HT1080 (cell line): ENCODE measurements around the gene CTDSPL. TPM values are rescaled to one million over a fixed set of nuclear protein-coding genes. Genes with fewer than 3 reads are reported as not detected.
A peak's percentile ranks its signal among the peaks of the same experiment; 100 is the strongest.

ENCODE experiments used
- DNase-seq: peaks from one replicate; pipeline ENCODE4 v3.0.0-alpha.2; 2015; ENCODE audit warnings: low read depth
- total RNA-seq: library from RNA; depleted of rRNA; stranded (reverse); fragments of >200 nt; shearing (Covaris generic); gene quantifications from 2 replicates; pipeline ENCODE4 v1.2.3, GENCODE V29; 2014

The CTDSPL gene
- total RNA-seq, 1 experiment from 2014 or later: 23.5 TPM

DNA sequence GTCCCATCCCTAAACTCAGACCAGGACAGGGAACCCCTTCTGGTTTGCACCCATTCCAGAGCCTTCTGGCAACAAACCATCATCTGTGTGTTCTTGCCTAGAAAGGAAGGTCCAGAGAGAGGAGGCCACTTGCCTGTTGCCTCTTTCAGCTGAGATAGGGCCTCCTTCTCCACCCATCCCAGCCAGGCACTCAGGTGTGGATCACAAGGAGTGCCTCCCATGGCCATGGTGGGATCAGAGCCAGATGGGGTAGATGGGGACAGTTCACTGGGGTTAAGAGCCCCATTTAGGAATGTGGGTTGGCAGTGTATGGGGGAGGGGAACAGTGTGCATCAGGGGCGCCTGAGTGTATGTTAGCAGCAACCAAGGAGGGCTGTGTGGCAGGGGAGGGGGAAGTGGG is 8.9 kb upstream of the CTDSPL start:
- DNase-seq: no peak

- DNase-seq: no peak
Observed at GRCh38 chr3:37853691-37854413, 7.8 kb upstream of the CTDSPL start.

GRCh38 chr3:37855363-37855970 is 6.2 kb upstream of the CTDSPL start:
- peak; percentile 61 for DNase-seq

- DNase-seq: no peak
Observed at GRCh38 chr3:37856381-37856780, 5.3 kb upstream of the CTDSPL start.

DNA sequence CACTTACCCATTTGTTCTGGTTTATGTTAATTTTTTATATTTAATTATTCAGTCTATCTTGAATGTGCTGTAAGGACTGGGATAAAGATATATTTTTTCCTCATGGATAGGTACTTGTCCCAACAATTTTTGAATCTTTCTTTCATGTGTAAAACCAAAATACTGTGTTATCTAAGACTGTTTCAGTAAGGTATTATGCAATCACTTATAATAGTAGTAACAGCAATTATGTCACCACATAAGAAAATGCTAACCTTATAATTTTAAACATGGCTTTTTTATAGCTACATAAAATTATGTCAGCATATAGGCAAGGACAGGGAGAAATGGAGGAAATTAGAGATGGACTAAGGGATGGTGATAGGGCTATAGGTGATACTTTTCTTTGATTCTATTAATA is 2.9 kb upstream of the CTDSPL start:
- no peak for DNase-seq

DNA sequence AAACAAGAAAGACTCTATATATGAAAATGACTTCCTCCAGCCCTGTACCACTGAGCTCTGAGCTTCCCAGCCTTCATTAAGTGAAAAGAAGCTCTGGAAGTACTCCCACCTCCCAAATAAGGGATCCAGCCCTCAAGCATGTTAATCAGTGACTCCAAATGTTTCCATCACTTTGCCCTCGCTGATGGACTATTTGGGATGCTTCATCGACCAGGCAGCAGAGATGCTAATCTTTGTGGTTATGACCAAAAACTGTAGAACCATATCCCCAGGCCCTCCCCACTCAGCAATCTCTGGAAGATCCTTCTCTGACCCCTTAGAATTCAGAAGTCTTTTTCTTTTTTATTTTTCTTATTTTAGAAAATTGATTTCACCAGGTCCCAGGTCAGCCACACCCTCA is 2.3 kb upstream of the CTDSPL start:
- no peak for DNase-seq

DNA sequence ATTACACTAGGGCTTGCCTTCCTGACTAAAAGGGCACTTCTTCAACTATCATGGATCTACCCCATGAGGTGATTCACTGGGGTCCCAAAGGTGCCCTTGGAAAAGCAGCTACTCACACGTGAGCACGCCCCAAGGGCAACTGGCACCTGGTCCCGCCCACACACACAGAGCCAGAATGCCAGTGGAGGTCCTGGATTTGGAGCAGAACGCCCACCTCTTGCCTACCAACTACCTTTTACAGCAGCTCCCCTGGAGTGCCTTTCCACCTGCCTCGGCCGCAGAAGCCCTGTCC is 1.8 kb upstream of the CTDSPL start:
- DNase-seq: no peak

DNA sequence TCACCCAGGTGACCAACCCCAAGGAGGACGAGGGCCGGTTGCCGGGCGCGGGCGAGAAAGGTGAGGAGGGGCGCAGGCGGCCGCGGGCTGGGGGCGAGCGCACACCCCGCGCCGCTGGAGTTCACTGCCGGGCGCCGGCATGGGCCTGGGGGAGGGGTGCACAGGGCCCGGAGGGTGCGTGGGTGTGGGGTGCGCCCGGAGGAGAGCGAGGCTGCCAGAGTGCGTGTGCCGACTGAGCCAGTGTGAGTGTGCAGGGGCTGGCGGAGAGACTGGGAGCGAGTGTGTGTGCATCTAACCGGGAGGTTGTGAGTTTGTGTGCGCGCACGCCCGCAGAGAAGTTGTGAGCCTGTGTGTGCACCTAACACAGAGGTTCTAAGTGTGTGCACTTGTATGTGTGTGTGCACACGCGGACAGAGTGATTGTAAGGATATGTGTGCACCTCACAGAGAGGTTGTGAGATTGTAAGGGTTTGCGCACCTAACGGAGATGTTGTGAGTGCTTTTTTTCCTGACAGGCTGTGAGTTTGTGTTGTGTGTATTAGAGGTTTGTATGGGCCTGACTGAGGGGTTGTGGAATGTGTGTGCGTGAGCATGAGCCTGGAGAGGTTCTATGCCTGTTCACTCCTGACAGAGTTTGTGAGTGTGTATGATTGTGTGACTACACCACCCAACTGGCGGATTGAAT is 681 bp downstream of the CTDSPL start:
- DNase-seq: peak; percentile 31

GRCh38 chr3:37862903-37863815 is 1.5 kb downstream of the CTDSPL start:
- peak; percentile 17 for DNase-seq

GRCh38 chr3:37863949-37864822 is 2.5 kb downstream of the CTDSPL start:
- DNase-seq: peak; percentile 41

DNA sequence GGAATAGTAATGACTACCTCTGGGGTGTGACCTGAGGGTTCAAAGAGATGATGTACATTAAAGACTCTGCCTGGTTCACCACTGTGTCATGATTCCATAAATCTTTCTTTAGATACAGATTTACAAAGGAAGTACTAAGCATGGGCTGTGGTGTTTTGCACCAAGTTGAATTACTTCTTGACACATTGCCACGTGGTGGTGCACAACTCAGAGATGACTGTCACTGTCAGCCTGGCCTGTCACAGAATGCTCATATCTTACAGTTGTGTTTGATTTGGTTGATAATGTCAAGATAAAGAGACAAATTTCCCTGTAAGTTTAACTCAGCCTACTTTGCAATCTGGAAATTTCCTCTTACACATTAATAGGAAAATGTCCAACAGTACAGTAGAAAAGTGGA is 3.2 kb downstream of the CTDSPL start:
- DNase-seq: no peak

GRCh38 chr3:37867144-37867543 is 5.5 kb downstream of the CTDSPL start:
- no peak for DNase-seq

DNA sequence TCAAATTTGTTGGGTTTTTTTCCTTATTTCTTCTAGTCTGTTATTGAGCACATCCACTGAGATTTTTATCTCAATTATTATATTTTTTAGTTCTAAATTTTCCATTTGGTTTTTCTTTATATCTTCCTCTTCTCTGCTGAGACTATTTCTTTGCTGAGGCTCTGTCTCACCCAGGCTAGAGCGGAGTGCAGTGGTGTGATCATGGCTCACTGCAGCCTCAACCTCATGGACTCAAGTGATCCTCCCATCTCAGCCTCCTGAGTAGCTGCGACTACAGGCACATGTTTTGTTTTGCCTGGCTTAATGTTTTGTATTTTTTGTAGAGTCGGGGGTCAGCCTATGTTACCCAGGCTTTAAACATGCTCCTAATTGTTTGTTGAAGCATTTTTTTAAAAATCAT is 10.2 kb downstream of the CTDSPL start:
- no peak for DNase-seq

DNA sequence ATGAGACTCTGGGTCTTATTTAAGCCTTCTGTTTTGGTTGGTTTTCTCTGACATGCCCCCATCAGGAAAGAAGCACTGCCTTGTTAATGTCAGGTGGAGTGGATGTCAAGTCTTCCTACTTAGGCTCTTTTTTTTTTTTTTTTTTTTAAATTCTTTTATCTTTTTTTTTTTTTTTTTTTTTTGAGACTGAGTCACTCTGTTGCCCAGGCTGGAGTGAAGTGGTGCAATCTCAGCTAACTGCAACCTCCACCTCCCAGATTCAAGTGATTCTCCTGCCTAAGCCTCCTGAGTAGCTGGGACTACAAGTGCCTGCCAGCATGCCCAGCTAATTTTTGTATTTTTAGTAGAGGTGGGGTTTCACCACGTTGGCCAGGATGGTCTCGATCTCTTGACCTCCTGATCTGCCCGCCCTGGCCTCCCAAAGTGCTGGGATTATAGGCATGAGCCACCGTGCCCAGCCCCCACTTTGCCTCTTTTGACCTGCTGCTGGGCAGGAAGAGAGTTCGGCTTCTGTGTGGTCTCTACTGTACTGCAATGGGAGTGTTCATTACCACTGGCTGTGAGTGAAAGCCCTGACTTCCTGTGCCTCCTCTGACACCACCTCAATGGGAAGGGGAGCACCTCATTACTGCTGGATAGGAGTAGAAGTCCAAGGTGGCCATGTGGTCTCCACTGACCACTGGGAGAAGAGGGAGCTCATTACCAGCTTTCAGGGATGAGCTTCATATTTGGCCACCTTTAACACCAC is 10.9 kb downstream of the CTDSPL start:
- peak; percentile 69 for DNase-seq

GRCh38 chr3:37876279-37876678 is 14.6 kb downstream of the CTDSPL start:
- no peak for DNase-seq

GRCh38 chr3:37882711-37883110 is 21.0 kb downstream of the CTDSPL start:
- no peak for DNase-seq

DNA sequence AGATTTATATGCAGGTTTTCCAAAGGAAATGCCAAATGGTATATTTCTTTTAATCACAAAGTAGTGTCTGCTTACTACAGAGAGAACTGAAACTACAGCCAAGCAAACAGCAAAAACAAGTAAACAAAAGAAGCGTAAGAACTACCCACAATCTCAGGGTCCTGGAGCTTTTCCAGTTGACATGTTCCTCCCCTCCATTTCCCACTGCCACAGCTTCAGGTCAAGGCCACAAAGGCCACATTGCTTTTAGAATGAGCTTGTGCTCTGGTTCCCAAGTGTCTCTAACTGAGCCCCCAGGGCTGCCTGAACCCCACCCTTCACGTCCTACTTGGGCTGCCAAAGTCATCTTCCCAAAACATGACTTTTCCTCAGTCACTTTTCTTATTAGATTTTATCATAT is 24.1 kb downstream of the CTDSPL start:
- DNase-seq: no peak

- no peak for DNase-seq
Observed at GRCh38 chr3:37886395-37886794, 24.7 kb downstream of the CTDSPL start.

DNA sequence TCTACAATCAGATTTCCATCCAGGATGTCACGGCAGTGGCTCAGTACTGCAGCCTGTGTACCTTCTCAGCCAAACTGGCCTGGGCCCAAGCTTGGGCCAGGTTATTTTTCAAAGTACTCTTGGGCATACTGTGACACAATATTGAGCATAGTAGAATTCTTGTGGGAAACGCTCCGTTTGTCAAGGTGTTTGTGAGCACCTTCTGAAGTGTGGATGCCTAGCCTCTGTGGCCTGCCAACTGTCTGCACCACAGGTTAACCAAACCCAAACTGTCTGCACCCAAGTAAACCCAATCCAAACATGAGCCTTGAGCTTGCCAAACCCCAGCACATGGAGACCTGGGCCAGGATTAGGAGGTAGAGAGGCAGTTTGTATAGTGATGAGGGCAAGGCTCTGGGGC is 25.4 kb downstream of the CTDSPL start:
- DNase-seq: no peak

- DNase-seq: no peak
Observed at GRCh38 chr3:37887824-37888223, 26.1 kb downstream of the CTDSPL start.
